ENCODE measurements around the gene NEDD4. TPM values are rescaled to one million over a fixed set of nuclear protein-coding genes. Genes with fewer than 3 reads are reported as not detected.

The NEDD4 gene
- total RNA-seq, 2 donors from 2014 or later, result 10.4 to 16.5 TPM

GRCh38 chr15:55827955-55828354 lies 165.5 kb downstream of the NEDD4 start:
- Mint-ChIP-seq H3K4me3 (no peak overlapping the region), H3K9me3 (no peaks in the 10 kb centered on the region), H3K36me3 (ENCODE audit: low read depth) (peaks cover 14% of the 10 kb centered on the region), H3K4me1 (no peaks in the 10 kb centered on the region), H3K27ac (no peak overlapping the region), H3K27me3 (ENCODE audit: insufficient read depth) (peaks cover 51% of the 10 kb centered on the region)
- H3K27me3 ChIP-seq (ENCODE audit: control insufficient read depth, insufficient read depth, low read length, poor library complexity, severe bottlenecking), result peaks cover 100% of the 10 kb centered on the region
- H3K9ac ChIP-seq (ENCODE audit: extremely low read depth, low read length, poor library complexity, severe bottlenecking), result no peak overlapping the region
- H3K4me1 ChIP-seq (ENCODE audit: control insufficient read depth, insufficient read depth, low read length), result no peaks in the 10 kb centered on the region
- no peaks in the 10 kb centered on the region for H3K9me3 ChIP-seq (ENCODE audit: control insufficient read depth, low read length)
- no peaks in the 10 kb centered on the region for H3K36me3 ChIP-seq (ENCODE audit: control insufficient read depth, insufficient read depth, low read length)
- no peak for DNase-seq
- H3K27ac ChIP-seq (ENCODE audit: low read depth, low read length), result no peak overlapping the region
- WGBS, 2 experiments (ENCODE audit: insufficient coverage in 1 of 2, insufficient read length in 1 of 2), result 93% methylated on average over 1 of the region's 2 CpGs; no CpG with 5 or more reads in 1 of the 2 experiments
- H3K4me3 ChIP-seq (ENCODE audit: low read length), result no peak overlapping the region
- TF ChIP-seq, protein P1, sequence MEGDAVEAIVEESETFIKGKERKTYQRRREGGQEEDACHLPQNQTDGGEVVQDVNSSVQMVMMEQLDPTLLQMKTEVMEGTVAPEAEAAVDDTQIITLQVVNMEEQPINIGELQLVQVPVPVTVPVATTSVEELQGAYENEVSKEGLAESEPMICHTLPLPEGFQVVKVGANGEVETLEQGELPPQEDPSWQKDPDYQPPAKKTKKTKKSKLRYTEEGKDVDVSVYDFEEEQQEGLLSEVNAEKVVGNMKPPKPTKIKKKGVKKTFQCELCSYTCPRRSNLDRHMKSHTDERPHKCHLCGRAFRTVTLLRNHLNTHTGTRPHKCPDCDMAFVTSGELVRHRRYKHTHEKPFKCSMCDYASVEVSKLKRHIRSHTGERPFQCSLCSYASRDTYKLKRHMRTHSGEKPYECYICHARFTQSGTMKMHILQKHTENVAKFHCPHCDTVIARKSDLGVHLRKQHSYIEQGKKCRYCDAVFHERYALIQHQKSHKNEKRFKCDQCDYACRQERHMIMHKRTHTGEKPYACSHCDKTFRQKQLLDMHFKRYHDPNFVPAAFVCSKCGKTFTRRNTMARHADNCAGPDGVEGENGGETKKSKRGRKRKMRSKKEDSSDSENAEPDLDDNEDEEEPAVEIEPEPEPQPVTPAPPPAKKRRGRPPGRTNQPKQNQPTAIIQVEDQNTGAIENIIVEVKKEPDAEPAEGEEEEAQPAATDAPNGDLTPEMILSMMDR (conservative IDR thresholded peaks at IDR 0.05), result no peak

GRCh38 chr15:55827204-55827603 lies 166.2 kb downstream of the NEDD4 start:
- H3K36me3 Mint-ChIP-seq (ENCODE audit: low read depth), result peaks cover 10% of the 10 kb centered on the region
- WGBS, 2 experiments (ENCODE audit: insufficient coverage in 1 of 2, insufficient read length in 1 of 2), result 49 to 100% methylated on average over 1 to 2 of the region's 2 CpGs
- H3K4me1 ChIP-seq (ENCODE audit: control insufficient read depth, insufficient read depth, low read length), result no peaks in the 10 kb centered on the region
- H3K36me3 ChIP-seq (ENCODE audit: control insufficient read depth, insufficient read depth, low read length), result no peaks in the 10 kb centered on the region
- no peak overlapping the region for H3K9ac ChIP-seq (ENCODE audit: extremely low read depth, low read length, poor library complexity, severe bottlenecking)
- DNase-seq, result no peak
- H3K27ac Mint-ChIP-seq, result no peak overlapping the region
- H3K9me3 ChIP-seq (ENCODE audit: control insufficient read depth, low read length), result no peaks in the 10 kb centered on the region
- H3K27me3 ChIP-seq (ENCODE audit: control insufficient read depth, insufficient read depth, low read length, poor library complexity, severe bottlenecking), result peaks cover 99% of the 10 kb centered on the region
- H3K4me1 Mint-ChIP-seq, result no peaks in the 10 kb centered on the region
- no peak overlapping the region for H3K4me3 Mint-ChIP-seq
- no peak overlapping the region for H3K27ac ChIP-seq (ENCODE audit: low read depth, low read length)
- H3K4me3 ChIP-seq (ENCODE audit: low read length), result no peak overlapping the region
- peaks cover 53% of the 10 kb centered on the region for H3K27me3 Mint-ChIP-seq (ENCODE audit: insufficient read depth)
- H3K9me3 Mint-ChIP-seq, result no peaks in the 10 kb centered on the region
- TF ChIP-seq, protein P1 (conservative IDR thresholded peaks at IDR 0.05), result peak; percentile 61

DNA sequence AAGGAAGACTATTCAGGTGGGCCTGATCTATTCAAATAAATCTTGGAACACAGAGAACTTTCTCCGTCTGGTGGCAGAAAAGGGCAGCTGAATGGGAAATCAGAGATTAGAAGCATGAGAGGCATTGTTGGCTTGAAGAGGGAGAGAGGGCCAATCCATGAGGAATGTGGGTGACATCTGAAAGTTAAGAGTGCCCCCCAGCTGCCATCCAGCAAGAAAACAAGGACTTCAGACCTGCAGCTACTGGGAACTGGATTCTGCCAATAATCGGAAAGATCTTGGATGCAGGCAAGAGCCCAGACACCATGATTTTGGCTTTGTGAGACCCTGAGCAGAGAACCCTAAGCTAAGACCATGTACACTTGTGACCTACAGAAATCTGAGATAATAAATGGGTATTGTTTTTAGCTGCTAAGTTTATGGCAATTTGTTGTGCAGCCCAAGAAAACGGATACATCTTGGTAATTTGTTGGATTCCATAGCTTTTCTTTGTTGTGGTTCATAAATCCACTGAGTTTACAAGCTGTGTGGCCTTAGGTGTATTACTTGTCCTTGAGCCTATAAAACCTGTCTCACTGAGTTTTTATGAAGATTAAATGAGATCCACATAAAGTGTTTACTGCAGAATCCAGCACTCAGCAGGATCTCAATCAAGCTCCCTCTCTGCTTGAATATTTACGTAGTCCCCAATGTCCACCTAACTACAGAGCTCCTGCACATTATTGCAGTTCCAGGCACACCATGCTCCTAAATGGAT lies 168.4 kb downstream of the NEDD4 start:
- Mint-ChIP-seq H3K4me3 (no peak overlapping the region), H3K27ac (no peak overlapping the region), H3K9me3 (no peaks in the 10 kb centered on the region), H3K36me3 (ENCODE audit: low read depth) (peaks cover 4% of the 10 kb centered on the region), H3K4me1 (no peaks in the 10 kb centered on the region), H3K27me3 (ENCODE audit: insufficient read depth) (peaks cover 68% of the 10 kb centered on the region)
- Histone ChIP-seq H3K4me3 (ENCODE audit: low read length) (no peak overlapping the region), H3K4me1 (ENCODE audit: control insufficient read depth, insufficient read depth, low read length) (no peaks in the 10 kb centered on the region), H3K36me3 (ENCODE audit: control insufficient read depth, insufficient read depth, low read length) (no peaks in the 10 kb centered on the region), H3K27me3 (ENCODE audit: control insufficient read depth, insufficient read depth, low read length, poor library complexity, severe bottlenecking) (peaks cover 98% of the 10 kb centered on the region), H3K27ac (ENCODE audit: low read depth, low read length) (no peak overlapping the region), H3K9ac (ENCODE audit: extremely low read depth, low read length, poor library complexity, severe bottlenecking) (no peak overlapping the region), H3K9me3 (ENCODE audit: control insufficient read depth, low read length) (no peaks in the 10 kb centered on the region)
- TF ChIP-seq, protein P1 (conservative IDR thresholded peaks at IDR 0.05), result peak; percentile 21
- no peak for DNase-seq
- WGBS, 2 experiments (ENCODE audit: insufficient coverage in 1 of 2, insufficient read length in 1 of 2), result 89 to 100% methylated on average over 4 of the region's 4 CpGs
